A549 treated with CpdA at 1 μM for 4 hours (cell line): ENCODE measurements around the gene GLB1L. TPM values are rescaled to one million over a fixed set of nuclear protein-coding genes. Genes with fewer than 3 reads are reported as not detected.

Experiments used
- total RNA-seq: library from RNA; stranded (reverse); fragments of 200-300 nt; extraction: Qiagen RNA extraction; gene quantifications from 5 replicates; pipeline ENCODE4 v1.2.3, GENCODE V29; 2022; ENCODE audit warnings: low read depth

Gene GLB1L
- total RNA-seq, result 5.6 to 10.6 TPM (median 6.3 TPM) in 5 replicates

GRCh38 chr2:219245148-219245898 is at the start of gene GLB1L, which contains the start of gene STK16:
TSS of gene GLB1L (minus strand) at chr2:219245444. CDS start at chr2:219243573, 1,871 bp downstream.
TSS of gene STK16 (plus strand) at chr2:219245479. CDS start at chr2:219246000, 521 bp downstream.

DNA sequence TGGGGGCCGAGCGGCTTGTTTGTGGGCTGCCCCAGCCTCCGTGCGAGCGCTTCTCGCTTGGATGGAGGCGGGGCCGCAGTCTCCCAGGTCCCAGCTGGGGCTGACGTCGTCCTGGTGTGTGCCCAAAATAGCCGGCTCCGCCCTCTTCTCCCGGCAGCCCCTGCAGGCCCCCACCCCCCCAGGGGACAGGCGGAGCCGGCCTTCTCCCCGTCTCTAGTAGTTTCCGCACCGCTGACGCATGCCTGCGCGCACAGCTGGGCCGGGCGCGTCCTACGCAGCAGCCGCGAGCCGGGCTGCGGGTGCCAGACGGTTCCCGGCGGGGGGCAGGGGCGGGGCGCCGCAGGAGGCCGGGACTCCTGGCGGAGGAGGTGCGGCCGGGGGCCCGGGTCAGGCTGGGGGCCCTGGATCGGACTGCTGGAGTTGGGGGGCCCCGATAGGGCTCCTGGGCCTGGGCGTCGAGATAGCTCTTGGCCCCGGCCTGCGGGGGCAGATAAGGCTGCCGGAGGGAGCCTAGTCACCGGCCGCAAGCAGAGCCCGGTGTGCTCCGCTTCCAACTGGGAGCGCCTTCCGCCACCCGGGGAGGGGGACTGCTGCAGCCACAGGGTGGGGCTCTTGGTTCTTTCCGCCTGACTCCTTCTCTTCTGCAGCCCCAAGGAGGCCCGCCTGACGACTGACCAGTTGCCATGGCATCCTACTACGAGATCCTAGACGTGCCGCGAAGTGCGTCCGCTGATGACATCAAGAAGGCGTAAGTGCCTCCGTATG is 34.1 kb upstream of the GLB1L start, which contains the start of gene DNAJB2:
Gene DNAJB2 (plus strand): TSS at position 216 of the 765 bp plus-strand sequence. CDS start 468 bp downstream, at position 684.

DNA sequence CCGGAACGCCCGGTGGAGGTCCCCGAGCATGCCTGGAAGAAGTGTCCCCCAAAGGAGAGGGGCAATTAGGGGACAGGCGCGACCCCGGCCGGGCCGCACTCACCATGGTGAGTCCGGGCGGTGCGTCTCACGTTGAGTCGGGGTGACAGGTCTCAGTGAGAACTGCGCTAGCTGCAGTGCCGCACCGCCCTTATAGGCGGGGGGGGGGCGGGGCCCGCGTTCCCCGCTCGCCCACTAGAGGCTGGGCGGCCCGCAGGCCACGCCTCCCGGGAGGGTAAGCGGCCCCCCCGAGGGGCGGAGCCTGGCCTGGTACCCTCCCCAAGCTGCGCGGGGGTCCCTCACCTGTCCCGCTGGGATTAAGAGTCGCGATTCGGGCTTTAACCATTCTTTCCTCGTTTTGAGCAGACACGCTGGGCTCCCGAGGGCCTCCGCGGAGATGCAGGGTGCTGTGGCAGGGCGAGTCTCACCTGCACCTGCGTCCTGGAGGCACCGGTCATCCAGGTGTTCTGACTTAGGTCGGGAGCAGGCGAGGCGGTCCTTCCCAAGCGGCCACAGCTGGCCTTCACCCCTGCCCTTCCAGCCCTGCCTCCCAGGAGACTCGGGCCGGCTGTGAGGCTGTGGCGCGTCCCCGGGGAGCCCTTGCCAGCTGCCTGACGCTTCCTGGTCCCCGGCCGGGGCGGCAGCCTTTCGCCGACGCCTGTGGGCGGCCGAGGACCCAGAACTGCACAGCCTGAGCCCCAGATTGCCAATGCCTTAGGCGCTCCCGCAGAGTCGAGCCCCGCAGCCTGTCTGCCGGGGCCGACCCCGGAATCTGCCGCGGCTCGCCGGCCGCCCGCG is 8.7 kb upstream of the GLB1L start, which contains the start of gene TUBA4A:
Gene TUBA4A (minus strand): TSS at position 166 of the 837 bp plus-strand sequence. CDS start 60 bp downstream, at position 106.

GRCh38 chr2:219252900-219253752 is 7.9 kb upstream of the GLB1L start, which contains the start of gene TUBA4B:
TSS of gene TUBA4B (plus strand) at chr2:219253243. CDS start at chr2:219253408, 165 bp downstream.

DNA sequence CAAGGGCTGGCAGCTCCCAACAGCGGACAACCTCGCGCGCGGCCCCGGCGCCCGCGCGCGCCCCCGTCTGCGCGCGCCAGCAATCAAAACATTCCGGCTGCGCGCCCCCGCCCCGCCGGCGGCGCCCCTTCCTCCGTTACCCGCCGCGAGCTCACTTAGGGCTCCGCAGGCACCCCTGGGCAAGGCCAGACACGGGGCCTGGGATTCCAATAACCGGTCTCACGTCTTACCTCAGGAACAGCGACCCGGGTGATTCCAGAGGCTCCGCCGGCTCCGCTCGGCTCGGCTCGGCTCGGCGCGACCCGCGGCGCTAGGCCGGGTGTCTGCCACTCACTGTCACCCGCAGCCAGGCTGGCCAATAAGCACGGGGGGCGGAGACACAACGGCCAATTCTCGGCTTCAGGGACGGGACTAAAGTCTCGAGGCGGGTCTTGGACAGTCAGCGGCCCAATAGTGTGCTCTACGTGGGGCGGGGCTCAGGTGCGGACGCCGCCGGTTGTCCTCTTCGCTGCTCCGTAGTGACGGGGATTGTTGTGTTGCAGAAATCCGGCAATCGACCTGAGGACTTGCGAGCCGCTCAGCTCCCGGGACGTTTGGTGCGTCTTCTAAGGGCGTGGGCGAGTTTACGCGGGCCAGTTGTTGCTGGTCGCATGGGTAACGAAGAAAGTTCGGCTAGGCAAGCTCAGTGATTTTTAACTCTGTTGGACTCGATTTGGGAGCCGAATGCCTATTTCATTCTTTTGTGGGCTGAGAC is 15.8 kb downstream of the GLB1L start, which contains the start of the genes ANKZF1 and ATG9A:
Gene ANKZF1 (plus strand): TSS at position 502 of the 754 bp plus-strand sequence. CDS start 452 bp downstream, outside the sequence.
Gene ATG9A (minus strand): TSS at position 332 of the 754 bp plus-strand sequence. CDS start 1,612 bp downstream, outside the sequence.

DNA sequence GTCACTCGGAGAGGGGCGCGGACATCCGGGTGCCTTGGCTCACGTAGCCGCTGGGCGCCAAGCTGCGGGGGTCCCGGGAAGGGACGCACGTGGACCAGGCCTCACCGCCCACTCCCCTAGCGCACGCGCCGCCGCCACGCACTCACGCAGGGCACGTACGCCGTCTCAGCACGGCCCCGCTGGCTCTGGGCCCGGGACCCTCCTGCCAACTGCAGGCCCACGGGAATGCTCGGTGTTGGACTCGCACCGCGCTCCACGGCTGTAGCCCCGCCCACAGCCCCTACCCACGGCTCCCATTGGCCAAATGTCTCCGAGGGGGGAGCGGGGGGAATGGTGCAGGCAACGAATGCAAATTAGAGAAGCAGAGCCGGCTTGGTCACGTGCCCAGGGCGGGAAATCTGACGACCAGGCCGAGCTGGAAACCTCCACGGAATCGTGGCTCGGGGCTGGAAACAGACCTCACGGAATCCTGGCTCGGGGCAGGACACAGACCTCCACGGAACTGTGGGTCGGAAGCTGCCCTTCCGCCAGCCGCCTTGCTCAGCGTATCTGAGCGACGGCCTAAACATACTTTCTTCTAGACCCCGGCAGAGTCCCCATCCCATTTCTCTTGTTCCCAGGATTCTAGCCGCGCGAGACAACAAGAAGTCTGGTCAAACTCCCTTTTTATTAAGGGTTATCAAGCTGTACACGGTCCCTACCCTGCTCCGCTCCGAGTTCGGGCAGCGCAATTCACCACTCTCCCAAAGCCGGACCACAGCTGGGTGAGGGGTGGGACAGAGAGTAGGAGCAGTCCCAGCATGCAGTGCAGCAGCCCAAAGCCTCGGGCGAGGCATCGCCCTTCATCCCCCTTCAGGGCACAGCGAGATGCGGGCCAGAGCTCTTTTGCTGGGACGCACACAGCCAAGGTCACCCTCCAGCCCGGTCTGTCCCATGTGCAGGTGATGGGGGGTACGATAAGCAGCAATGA is 26.2 kb downstream of the GLB1L start, which contains the start of gene ABCB6:
Gene ABCB6 (minus strand): TSS at position 227 of the 970 bp plus-strand sequence. CDS start 285 bp downstream, outside the sequence.

DNA sequence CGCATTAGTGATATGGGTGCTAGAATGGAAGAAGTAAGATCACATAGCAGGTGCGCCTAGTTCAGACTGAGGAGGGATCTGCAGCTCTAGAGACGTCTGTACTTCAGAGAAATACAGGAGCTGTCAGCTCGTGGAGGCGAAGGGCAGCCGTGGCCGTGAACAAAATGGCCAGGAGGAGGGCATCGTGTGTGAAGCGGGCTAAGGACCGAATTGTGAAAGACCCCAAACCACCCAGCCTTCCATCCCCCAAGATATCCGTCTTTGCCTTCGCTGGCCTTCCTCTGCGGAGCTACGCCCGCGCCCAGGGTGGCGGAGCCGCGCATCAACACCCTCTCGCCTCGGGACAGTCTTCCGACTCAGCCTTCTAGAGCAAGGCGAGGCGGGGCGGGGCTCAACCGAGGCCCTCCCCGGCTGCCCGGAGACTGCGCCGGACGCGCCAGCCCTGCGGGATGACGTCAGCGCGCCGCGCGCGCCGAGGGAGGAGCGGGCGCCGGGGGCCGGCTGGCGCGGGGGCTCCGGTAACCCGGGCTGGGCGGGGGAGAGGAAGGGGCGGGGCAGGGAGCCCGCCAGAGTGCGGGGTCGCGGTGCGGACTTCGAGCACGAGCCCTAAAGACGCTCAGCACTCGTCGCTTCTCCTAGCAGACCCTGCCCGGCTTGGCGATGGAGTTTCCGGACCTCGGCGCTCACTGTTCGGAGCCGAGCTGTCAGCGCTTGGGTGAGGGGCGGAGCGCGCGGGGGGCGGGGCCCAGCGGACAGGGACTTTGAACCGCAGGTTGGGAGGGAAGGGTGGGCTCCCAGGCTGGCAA is 38.7 kb downstream of the GLB1L start, which contains the start of gene ZFAND2B:
Gene ZFAND2B (plus strand): TSS at position 455 of the 806 bp plus-strand sequence. CDS start 206 bp downstream, at position 661.

Other genes starting within 250 kb of the GLB1L start
- gene CFAP65, start 203.9 kb downstream of the GLB1L start, total RNA-seq, result 0.10 to 0.34 TPM (median 0.14 TPM) in 5 replicates
- gene IHH, start 184.5 kb downstream of the GLB1L start, total RNA-seq, result 0.09 to 0.21 TPM (median 0.13 TPM) in 4 of 5 replicates, not detected in the other
- gene NHEJ1, start 84.6 kb downstream of the GLB1L start, total RNA-seq, result 14.2 to 17.9 TPM (median 15.0 TPM) in 5 replicates
- gene SLC23A3, start 75.4 kb downstream of the GLB1L start, total RNA-seq, result 0.37 to 0.72 TPM (median 0.44 TPM) in 5 replicates
- gene CNPPD1, start 68.5 kb downstream of the GLB1L start, total RNA-seq, result 35.6 to 47.6 TPM (median 44.4 TPM) in 5 replicates
- gene RETREG2, start 67.2 kb downstream of the GLB1L start, total RNA-seq, result 63.3 to 90.6 TPM (median 87.4 TPM) in 5 replicates
- gene ZFAND2B, start 38.7 kb downstream of the GLB1L start, total RNA-seq, result 17.9 to 24.2 TPM (median 22.6 TPM) in 5 replicates
- 22.7 to 35.5 TPM (median 32.1 TPM) in 5 replicates for gene ABCB6, start 26.5 kb downstream of the GLB1L start, total RNA-seq
- gene ATG9A, start 15.8 kb downstream of the GLB1L start, total RNA-seq, result 42.0 to 54.7 TPM (median 49.5 TPM) in 5 replicates
- 16.9 to 25.9 TPM (median 21.0 TPM) in 5 replicates for gene ANKZF1, start 15.6 kb downstream of the GLB1L start, total RNA-seq
- gene STK16, start within 50 bp of the GLB1L start, total RNA-seq, result 25.4 to 29.7 TPM (median 28.2 TPM) in 5 replicates
- 0.23 to 0.57 TPM (median 0.27 TPM) in 5 replicates for gene TUBA4B, start 7.8 kb upstream of the GLB1L start, total RNA-seq
- gene TUBA4A, start 8.5 kb upstream of the GLB1L start, total RNA-seq, result 378 to 475 TPM (median 406 TPM) in 5 replicates
- 40.9 to 60.5 TPM (median 51.9 TPM) in 5 replicates for gene DNAJB2, start 33.9 kb upstream of the GLB1L start, total RNA-seq
- gene PTPRN, start 64.0 kb upstream of the GLB1L start, total RNA-seq, result 0.86 to 2.1 TPM (median 0.92 TPM) in 5 replicates
- gene RESP18, start 87.3 kb upstream of the GLB1L start, total RNA-seq, result not detected in 5 replicates
- gene DNPEP, start 142.5 kb upstream of the GLB1L start, total RNA-seq, result 52.1 to 66.4 TPM (median 56.1 TPM) in 5 replicates
- gene DES, start 172.9 kb upstream of the GLB1L start, total RNA-seq, result 0.05 to 0.17 TPM in 2 of 5 replicates, not detected in the others
- 5.0 to 7.9 TPM (median 6.9 TPM) in 5 replicates for gene SPEG, start 189.4 kb upstream of the GLB1L start, total RNA-seq